Gastrocnemius medialis (tissue), 4 donors: ENCODE data around the gene PRMT3. TPM values are rescaled to one million over a fixed set of nuclear protein-coding genes. Genes with fewer than 3 reads are reported as not detected.

Experiments used
- ATAC-seq, 2 donors: fragments of 150-250 bp; one replicate each; pipeline ENCODE4 v1.9.1; 2016
- DNase-seq, 2 donors: peaks; one replicate each; pipeline ENCODE4 v3.0.0-alpha.2; 2019
- H3K27ac ChIP-seq, 4 donors: fragments of 200-600 bp; sonication (generic); 1 replicate in 1 of 4; 2 replicates in 3 of 4; pipeline ENCODE4 v1.5.1; 2016 to 2018; ENCODE audit warnings: mild to moderate bottlenecking in 2 of 4, moderate library complexity in 1 of 4
- H3K27me3 ChIP-seq, 3 donors: fragments of 200-600 bp; sonication (generic) in 2 of 3; 1 replicate in 1 of 3; 2 replicates in 2 of 3; pipeline versions ENCODE4 v1.5.1 to v1.6.0; 2016 to 2019; ENCODE audit warnings: mild to moderate bottlenecking in 1 of 3, moderate library complexity in 1 of 3
- H3K36me3 ChIP-seq, 2 donors: fragments of 200-600 bp; sonication (generic) in 1 of 2; one replicate each; pipeline ENCODE4 v1.5.1; 2017 to 2018
- H3K4me1 ChIP-seq, 2 donors: fragments of 200-600 bp; sonication (generic) in 1 of 2; one replicate each; pipeline ENCODE4 v1.5.1; 2016 to 2017; ENCODE audit warnings: mild to moderate bottlenecking in 2 of 2
- H3K4me3 ChIP-seq, 4 donors: fragments of 200-600 bp; sonication (generic) in 3 of 4; 1 replicate in 1 of 4; 2 replicates in 3 of 4; pipeline ENCODE4 v1.5.1; 2016 to 2019; ENCODE audit warnings: mild to moderate bottlenecking in 2 of 4
- H3K9me3 ChIP-seq, 3 donors: fragments of 200-600 bp; sonication (generic) in 2 of 3; 1 replicate in 1 of 3; 2 replicates in 2 of 3; pipeline ENCODE4 v1.5.1; 2016 to 2019
- POLR2A ChIP-seq, 2 donors: fragments of 450-650 bp; IDR thresholded peaks; one replicate each; pipeline ENCODE4 v1.6.1; 2017; ENCODE audit warnings: antibody characterized with exemption in 2 of 2, mild to moderate bottlenecking in 2 of 2, moderate library complexity in 2 of 2
- in situ Hi-C, 4 donors: fragments of 200-750 bp; cut with MboI; loops; one replicate each; pipeline versions ENCODE4 v1.15.0 to v1.8.0; 2017; ENCODE audit warnings: low sequenced_read_pairs in 4 of 4
- intact Hi-C: fragments of 100-400 bp; cut with DNase I; formaldehyde crosslinking; loops from one replicate; pipeline ENCODE4 v1.15.1; 2023; ENCODE audit warnings: low total_unique reads
- total RNA-seq, 4 donors: library from RNA; depleted of rRNA; stranded (reverse); fragments of >200 nt; gene quantifications; one replicate each; pipeline versions ENCODE4 v1.1.0 to v1.2.3, GENCODE V29; 2016
- TF ChIP-seq, protein P1 (sequence below), 5 experiments: fragments of 450-650 bp in 3 of 5; fragments of 200-600 bp in 2 of 5; sonication (generic) in 2 of 5; IDR thresholded peaks in 4 of 5; conservative IDR thresholded peaks in 1 of 5; 1 replicate in 4 of 5; 2 replicates in 1 of 5; pipeline ENCODE4 v1.5.1; 2016 to 2019; ENCODE audit warnings: antibody characterized with exemption in 5 of 5, mild to moderate bottlenecking in 3 of 5, moderate library complexity in 3 of 5

PRMT3 gene
- total RNA-seq, 4 donors from 2014 or later, result 14.0 to 20.1 (median 17.0) TPM

DNA sequence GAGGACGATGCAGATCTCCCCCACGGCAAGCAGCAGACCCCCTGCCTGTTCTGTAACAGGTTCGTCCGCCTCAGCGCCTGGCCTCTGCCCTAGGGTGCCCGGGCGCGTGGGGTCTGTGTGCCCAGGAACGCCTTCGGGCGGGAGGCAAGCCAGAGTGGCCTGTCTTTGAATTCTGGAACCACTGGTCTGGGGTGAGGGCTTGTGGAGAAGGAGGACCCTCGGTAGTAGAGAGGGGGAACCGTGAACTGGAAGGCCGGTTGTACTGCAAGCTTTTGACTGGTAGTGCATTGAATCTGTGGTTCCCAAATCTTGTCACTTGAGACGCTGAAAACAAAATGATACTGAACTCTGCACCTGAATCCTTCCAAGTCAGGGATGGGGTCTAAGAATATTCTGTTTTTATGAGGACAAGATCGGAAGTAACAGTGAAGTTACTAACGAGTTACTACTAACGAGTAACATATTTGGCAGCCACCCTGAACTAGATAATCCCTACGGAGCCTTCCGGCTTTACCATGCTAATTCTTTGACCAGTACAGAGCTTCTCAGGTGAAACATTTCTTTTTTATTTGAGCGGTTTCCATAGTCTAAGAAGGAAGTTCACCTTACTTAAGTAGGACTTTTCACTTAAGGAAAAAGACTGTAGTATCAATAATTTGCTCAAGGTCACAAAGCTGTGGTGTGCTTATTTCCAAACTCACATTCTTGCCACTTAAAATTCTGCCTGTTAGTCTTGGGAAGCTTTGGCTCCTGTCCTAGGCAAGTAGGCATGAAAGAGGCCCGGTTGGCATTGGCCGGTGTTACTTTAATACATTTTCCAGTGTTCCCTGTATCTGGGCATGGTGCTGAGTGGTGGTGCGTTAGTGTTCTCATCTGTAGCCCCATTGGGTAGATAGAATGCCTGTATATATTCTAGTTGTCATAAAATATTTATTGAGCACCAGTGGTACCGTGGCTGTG lies 860 bp downstream of the PRMT3 start:
- Histone ChIP-seq H3K36me3 (peaks cover 0 to 39% of the 10 kb centered on the region in 2 donors), H3K4me1 (peaks cover 10 to 13% of the 10 kb centered on the region in 2 donors), H3K4me3 (peak overlapping the region; percentile 87 to 96 (median 92)), H3K9me3 (no peaks in the 10 kb centered on the region), H3K27me3 (no peaks in the 10 kb centered on the region), H3K27ac (peak overlapping the region; percentile 89 to 96 (median 94))
- ATAC-seq (no peak), DNase-seq (no peak)
- no peak for TF ChIP-seq POLR2A (IDR thresholded peaks at IDR 0.05)
- TF ChIP-seq, protein P1, sequence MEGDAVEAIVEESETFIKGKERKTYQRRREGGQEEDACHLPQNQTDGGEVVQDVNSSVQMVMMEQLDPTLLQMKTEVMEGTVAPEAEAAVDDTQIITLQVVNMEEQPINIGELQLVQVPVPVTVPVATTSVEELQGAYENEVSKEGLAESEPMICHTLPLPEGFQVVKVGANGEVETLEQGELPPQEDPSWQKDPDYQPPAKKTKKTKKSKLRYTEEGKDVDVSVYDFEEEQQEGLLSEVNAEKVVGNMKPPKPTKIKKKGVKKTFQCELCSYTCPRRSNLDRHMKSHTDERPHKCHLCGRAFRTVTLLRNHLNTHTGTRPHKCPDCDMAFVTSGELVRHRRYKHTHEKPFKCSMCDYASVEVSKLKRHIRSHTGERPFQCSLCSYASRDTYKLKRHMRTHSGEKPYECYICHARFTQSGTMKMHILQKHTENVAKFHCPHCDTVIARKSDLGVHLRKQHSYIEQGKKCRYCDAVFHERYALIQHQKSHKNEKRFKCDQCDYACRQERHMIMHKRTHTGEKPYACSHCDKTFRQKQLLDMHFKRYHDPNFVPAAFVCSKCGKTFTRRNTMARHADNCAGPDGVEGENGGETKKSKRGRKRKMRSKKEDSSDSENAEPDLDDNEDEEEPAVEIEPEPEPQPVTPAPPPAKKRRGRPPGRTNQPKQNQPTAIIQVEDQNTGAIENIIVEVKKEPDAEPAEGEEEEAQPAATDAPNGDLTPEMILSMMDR (IDR thresholded peaks at IDR 0.05 in 4 of 5, conservative IDR thresholded peaks at IDR 0.05 in 1 of 5), result no peak
- in situ Hi-C loops, result loop anchor here in 2 of 4 donors (25.0 kb wide), 1 partner anchor 224 kb away; no protein-coding TSS in a partner anchor
- intact Hi-C loops, result loop anchor here (5.0 to 10.0 kb wide), 3 partner anchors 56 to 1994 kb away; partner anchors contain the start of gene LDHA

DNA sequence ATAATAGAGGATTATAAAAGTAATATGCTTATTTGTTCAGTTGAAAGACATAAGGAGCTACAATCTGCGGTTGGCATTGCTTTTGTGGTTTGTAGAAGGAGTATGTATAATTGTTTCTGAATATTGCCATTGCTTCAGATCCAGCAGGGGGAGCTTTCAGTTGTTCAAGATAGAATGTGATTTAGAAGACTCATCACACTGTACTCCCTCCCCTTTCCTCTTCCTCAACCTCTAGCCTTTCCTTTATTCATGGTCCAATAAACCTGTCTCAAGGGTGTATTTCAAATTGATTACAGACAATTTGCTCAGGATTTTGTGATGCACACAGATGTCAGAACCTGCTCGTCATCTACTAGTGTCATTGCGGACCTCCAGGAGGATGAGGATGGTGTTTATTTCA lies 9.8 kb downstream of the PRMT3 start:
- no peak for TF ChIP-seq POLR2A (IDR thresholded peaks at IDR 0.05)
- TF ChIP-seq, protein P1 (IDR thresholded peaks at IDR 0.05 in 4 of 5, conservative IDR thresholded peaks at IDR 0.05 in 1 of 5), result peak in 2 of 5 experiments; percentile 24 to 31
- intact Hi-C loops, result no loop called here
- ATAC-seq (no peak), DNase-seq (no peak)
- no peak overlapping the region for H3K27ac ChIP-seq
- H3K4me3 ChIP-seq, result no peak overlapping the region
- H3K36me3 ChIP-seq, result peaks cover 0 to 62% of the 10 kb centered on the region in 2 donors
- H3K27me3 ChIP-seq, result no peaks in the 10 kb centered on the region
- H3K9me3 ChIP-seq, result no peaks in the 10 kb centered on the region
- in situ Hi-C loops, result loop anchor here in 3 of 4 donors (10.0 to 25.0 kb wide), 2 partner anchors 215 to 218 kb away; no protein-coding TSS in a partner anchor
- no peaks in the 10 kb centered on the region for H3K4me1 ChIP-seq

DNA sequence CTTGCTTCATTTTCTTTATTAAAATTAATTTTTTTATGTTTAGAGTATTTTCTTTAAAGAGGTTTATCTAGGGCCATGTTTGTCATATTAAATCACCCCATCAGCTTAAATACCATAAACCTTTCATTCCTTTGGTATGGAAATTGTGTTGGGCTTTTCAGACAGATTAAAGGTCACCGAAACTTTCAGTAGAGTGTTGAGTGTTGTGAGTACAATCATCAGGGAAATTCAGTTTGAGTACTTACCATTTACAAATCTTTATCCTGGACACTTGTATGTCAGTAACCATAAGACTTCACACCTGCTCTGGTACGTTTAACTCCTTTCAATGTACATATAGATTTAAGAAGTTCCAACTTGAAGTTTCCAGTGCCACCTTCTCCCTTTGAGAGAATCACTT lies 12.0 kb downstream of the PRMT3 start:
- Histone ChIP-seq H3K36me3 (peaks cover 0 to 60% of the 10 kb centered on the region in 2 donors), H3K27ac (no peak overlapping the region), H3K4me3 (no peak overlapping the region), H3K9me3 (no peaks in the 10 kb centered on the region), H3K27me3 (no peaks in the 10 kb centered on the region), H3K4me1 (no peaks in the 10 kb centered on the region)
- DNase-seq (no peak), ATAC-seq (no peak)
- intact Hi-C loops (no loop called here), in situ Hi-C loops (loop anchor here in 3 of 4 donors (10.0 to 25.0 kb wide), 2 partner anchors 213 to 215 kb away; no protein-coding TSS in a partner anchor)
- TF ChIP-seq, protein P1 (IDR thresholded peaks at IDR 0.05 in 4 of 5, conservative IDR thresholded peaks at IDR 0.05 in 1 of 5), result no peak
- TF ChIP-seq POLR2A (IDR thresholded peaks at IDR 0.05), result no peak

DNA sequence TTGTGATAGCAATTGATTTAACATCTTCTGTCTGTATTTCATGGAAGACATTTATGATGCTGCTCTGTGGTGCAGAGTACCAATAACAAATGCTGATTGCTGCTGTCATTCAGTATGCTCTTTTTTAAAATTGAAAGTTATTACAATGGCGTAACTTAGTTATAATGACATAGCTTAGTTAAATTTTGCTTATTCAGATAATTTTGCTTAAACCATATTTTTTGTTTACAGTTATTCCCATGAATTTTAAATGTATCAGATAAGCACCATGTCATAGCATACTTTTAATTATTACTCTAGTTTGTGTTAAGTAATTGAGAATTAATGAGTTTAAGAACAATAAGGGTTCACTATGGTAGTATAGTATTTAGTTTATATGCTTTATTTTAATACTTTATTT lies 15.5 kb downstream of the PRMT3 start:
- H3K9me3 ChIP-seq, result no peaks in the 10 kb centered on the region
- ATAC-seq, result no peak
- TF ChIP-seq, protein P1 (IDR thresholded peaks at IDR 0.05 in 4 of 5, conservative IDR thresholded peaks at IDR 0.05 in 1 of 5), result no peak
- TF ChIP-seq POLR2A (IDR thresholded peaks at IDR 0.05), result no peak

More for the DNA sequence above, 15.5 kb downstream of the PRMT3 start:
- H3K4me1 ChIP-seq, result no peaks in the 10 kb centered on the region
- in situ Hi-C loops (no loop called here), intact Hi-C loops (no loop called here)
- H3K27ac ChIP-seq, result no peak overlapping the region
- no peak for DNase-seq
- peaks cover 0 to 67% of the 10 kb centered on the region in 2 donors for H3K36me3 ChIP-seq
- no peaks in the 10 kb centered on the region for H3K27me3 ChIP-seq
- H3K4me3 ChIP-seq, result no peak overlapping the region
